ENCODE measurements around the gene ZNF804B.

- TF ChIP-seq, protein P1, sequence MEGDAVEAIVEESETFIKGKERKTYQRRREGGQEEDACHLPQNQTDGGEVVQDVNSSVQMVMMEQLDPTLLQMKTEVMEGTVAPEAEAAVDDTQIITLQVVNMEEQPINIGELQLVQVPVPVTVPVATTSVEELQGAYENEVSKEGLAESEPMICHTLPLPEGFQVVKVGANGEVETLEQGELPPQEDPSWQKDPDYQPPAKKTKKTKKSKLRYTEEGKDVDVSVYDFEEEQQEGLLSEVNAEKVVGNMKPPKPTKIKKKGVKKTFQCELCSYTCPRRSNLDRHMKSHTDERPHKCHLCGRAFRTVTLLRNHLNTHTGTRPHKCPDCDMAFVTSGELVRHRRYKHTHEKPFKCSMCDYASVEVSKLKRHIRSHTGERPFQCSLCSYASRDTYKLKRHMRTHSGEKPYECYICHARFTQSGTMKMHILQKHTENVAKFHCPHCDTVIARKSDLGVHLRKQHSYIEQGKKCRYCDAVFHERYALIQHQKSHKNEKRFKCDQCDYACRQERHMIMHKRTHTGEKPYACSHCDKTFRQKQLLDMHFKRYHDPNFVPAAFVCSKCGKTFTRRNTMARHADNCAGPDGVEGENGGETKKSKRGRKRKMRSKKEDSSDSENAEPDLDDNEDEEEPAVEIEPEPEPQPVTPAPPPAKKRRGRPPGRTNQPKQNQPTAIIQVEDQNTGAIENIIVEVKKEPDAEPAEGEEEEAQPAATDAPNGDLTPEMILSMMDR (conservative IDR thresholded peaks at IDR 0.05), result no peak
- no peak for TF ChIP-seq EZH2 (IDR thresholded peaks at IDR 0.05; ENCODE audit: low read depth)
Measured at GRCh38 chr7:89028319-89028718, 268.8 kb downstream of the ZNF804B start.
